HFFc6 (cell line): ENCODE results near the gene CHURC1. TPM values are rescaled to one million over a fixed set of nuclear protein-coding genes. Genes with fewer than 3 reads are reported as not detected.

ENCODE experiments used
- DNase-seq: peaks from one replicate; pipeline ENCODE4 v3.0.0-alpha.2; 2018
- H3K27ac Mint-ChIP-seq: 2 replicates; pipeline ENCODE4 v1.8.0; 2020; ENCODE audit warnings: mild to moderate bottlenecking, mixed read lengths
- H3K27me3 Mint-ChIP-seq: 2 replicates; pipeline ENCODE4 v1.8.0; 2021; ENCODE audit warnings: mild to moderate bottlenecking, moderate library complexity, mixed read lengths; ENCODE audit not compliant: insufficient read depth
- H3K36me3 Mint-ChIP-seq: 2 replicates; pipeline ENCODE4 v1.8.0; 2021; ENCODE audit warnings: low read depth, mixed read lengths
- H3K4me1 Mint-ChIP-seq: 2 replicates; pipeline ENCODE4 v1.8.0; 2020; ENCODE audit warnings: low read depth, mixed read lengths
- H3K4me3 Mint-ChIP-seq: 2 replicates; pipeline ENCODE4 v1.8.0; 2020; ENCODE audit warnings: mild to moderate bottlenecking, moderate library complexity, mixed read lengths
- H3K9me3 Mint-ChIP-seq: 2 replicates; pipeline ENCODE4 v1.8.0; 2020; ENCODE audit warnings: mild to moderate bottlenecking, mixed read lengths
- CTCF ChIP-seq: fragments of 200-600 bp; sonication (generic); IDR thresholded peaks from 2 replicates; pipeline ENCODE4 v1.5.0; 2021; ENCODE audit warnings: antibody characterized with exemption, mild to moderate bottlenecking
- total RNA-seq, 6 experiments: library from RNA; stranded (reverse); fragmentation: NEBNext Ultra II Directional; extraction: Animal tissue kit (Norgen Biotek cat#: 25700); gene quantifications; 2 replicates in 1 of 6; 3 replicates in 5 of 6; pipeline ENCODE4 v1.2.3, GENCODE V29; 2021

The CHURC1 gene
- total RNA-seq, 6 experiments from 2014 or later: 51.9 to 63.3 (median 59.2) TPM

- Mint-ChIP-seq H3K36me3 (peaks cover 8% of the 10 kb centered on the region; the same call in 1 of the 2 replicates), H3K4me1 (no peaks in the 10 kb centered on the region), H3K27ac (no peak overlapping the region), H3K4me3 (no peak overlapping the region), H3K27me3 (peaks cover 3% of the 10 kb centered on the region), H3K9me3 (no peaks in the 10 kb centered on the region)
- no peak for DNase-seq
- TF ChIP-seq CTCF: no peak
Observed at GRCh38 chr14:64943556-64943955, 29.3 kb downstream of the CHURC1 start.

- H3K27ac Mint-ChIP-seq: no peak overlapping the region
- no peaks in the 10 kb centered on the region for H3K9me3 Mint-ChIP-seq
- DNase-seq: no peak
- H3K36me3 Mint-ChIP-seq: peaks cover 8% of the 10 kb centered on the region; the same call in 1 of the 2 replicates
- H3K4me1 Mint-ChIP-seq: no peaks in the 10 kb centered on the region
- no peak overlapping the region for H3K4me3 Mint-ChIP-seq
- TF ChIP-seq CTCF: no peak
- H3K27me3 Mint-ChIP-seq: peaks cover 3% of the 10 kb centered on the region
Observed at GRCh38 chr14:64944041-64944440, 29.8 kb downstream of the CHURC1 start.

GRCh38 chr14:64944861-64945260 lies 30.6 kb downstream of the CHURC1 start:
- H3K9me3 Mint-ChIP-seq: no peaks in the 10 kb centered on the region
- no peaks in the 10 kb centered on the region for H3K4me1 Mint-ChIP-seq
- no peak for DNase-seq
- H3K27me3 Mint-ChIP-seq: peaks cover 3% of the 10 kb centered on the region
- peaks cover 8% of the 10 kb centered on the region; the same call in 1 of the 2 replicates for H3K36me3 Mint-ChIP-seq
- H3K4me3 Mint-ChIP-seq: no peak overlapping the region
- H3K27ac Mint-ChIP-seq: no peak overlapping the region
- TF ChIP-seq CTCF: no peak

- Mint-ChIP-seq H3K27ac (no peak overlapping the region), H3K9me3 (no peaks in the 10 kb centered on the region), H3K27me3 (peaks cover 3% of the 10 kb centered on the region), H3K4me3 (no peak overlapping the region), H3K36me3 (peaks cover 8% of the 10 kb centered on the region; the same call in 1 of the 2 replicates), H3K4me1 (no peaks in the 10 kb centered on the region)
- DNase-seq: no peak
- no peak for TF ChIP-seq CTCF
Observed at GRCh38 chr14:64945431-64946178, 31.4 kb downstream of the CHURC1 start.

- peaks cover 8% of the 10 kb centered on the region; the same call in 1 of the 2 replicates for H3K36me3 Mint-ChIP-seq
- no peak overlapping the region for H3K4me3 Mint-ChIP-seq
- H3K27ac Mint-ChIP-seq: no peak overlapping the region
- peaks cover 3% of the 10 kb centered on the region for H3K27me3 Mint-ChIP-seq
- TF ChIP-seq CTCF: no peak
- no peaks in the 10 kb centered on the region for H3K9me3 Mint-ChIP-seq
- no peak for DNase-seq
- H3K4me1 Mint-ChIP-seq: no peaks in the 10 kb centered on the region
Observed at GRCh38 chr14:64946310-64947045, 32.2 kb downstream of the CHURC1 start.
